Activated naive CD8-positive, alpha-beta T cell treated with anti-CD3 and anti-CD28 coated beads, Interleukin-2, amount 50 U/mL, for 24 hours (primary cell): Measurements from ENCODE around the gene CDRT4.

ENCODE experiments used
- ATAC-seq: fragments of 150-1000 bp; cut with Tn5 transposase; one replicate; pipeline ENCODE4 v1.10.0; 2021
- DNase-seq: peaks from one replicate; pipeline ENCODE4 v3.0.0; 2021
- H3K27ac Mint-ChIP-seq: one replicate; pipeline ENCODE4 v1.8.0; 2021; ENCODE audit warnings: mild to moderate bottlenecking, mixed read lengths
- H3K27me3 Mint-ChIP-seq: one replicate; pipeline ENCODE4 v1.8.0; 2021; ENCODE audit warnings: mixed read lengths
- H3K36me3 Mint-ChIP-seq: one replicate; pipeline ENCODE4 v1.8.0; 2021; ENCODE audit warnings: low read depth, mixed read lengths
- H3K4me1 Mint-ChIP-seq: one replicate; pipeline ENCODE4 v1.8.0; 2021; ENCODE audit warnings: mixed read lengths
- H3K4me3 Mint-ChIP-seq: one replicate; pipeline ENCODE4 v1.8.0; 2021; ENCODE audit warnings: mild to moderate bottlenecking, moderate library complexity, mixed read lengths
- H3K9me3 Mint-ChIP-seq: one replicate; pipeline ENCODE4 v1.8.0; 2021; ENCODE audit warnings: mixed read lengths

CDRT4 gene

GRCh38 chr17:15388356-15389041 is 78.9 kb downstream of the CDRT4 start:
- Mint-ChIP-seq H3K4me1 (no peaks in the 10 kb centered on the region), H3K27me3 (peaks cover 9% of the 10 kb centered on the region), H3K36me3 (no peaks in the 10 kb centered on the region), H3K27ac (no peak overlapping the region), H3K4me3 (no peak overlapping the region), H3K9me3 (peaks cover 5% of the 10 kb centered on the region)
- no peak for DNase-seq
- ATAC-seq: no peak

- DNase-seq: no peak
- no peak overlapping the region for H3K4me3 Mint-ChIP-seq
- H3K9me3 Mint-ChIP-seq: peaks cover 5% of the 10 kb centered on the region
- H3K27me3 Mint-ChIP-seq: peaks cover 10% of the 10 kb centered on the region
- no peaks in the 10 kb centered on the region for H3K36me3 Mint-ChIP-seq
- ATAC-seq: no peak
- no peak overlapping the region for H3K27ac Mint-ChIP-seq
- no peaks in the 10 kb centered on the region for H3K4me1 Mint-ChIP-seq
Observed at GRCh38 chr17:15386083-15386482, 81.3 kb downstream of the CDRT4 start.
